ENCODE results near the gene FAM171A2. TPM values are rescaled to one million over a fixed set of nuclear protein-coding genes. Genes with fewer than 3 reads are reported as not detected.
A peak's percentile ranks its signal among the peaks of the same experiment; 100 is the strongest.
"Not testable (repeated sequence)": the region's sequence is repeated elsewhere in the genome, so short reads cannot be mapped to it uniquely, and the experiment has no call there.

Gene FAM171A2
- total RNA-seq, 1 donor from 2014 or later: 3.4 TPM

GRCh38 chr17:44345454-44346026 lies 18.1 kb downstream of the FAM171A2 start:
- peak; percentile 45 for DNase-seq

GRCh38 chr17:44344939-44345453 lies 18.7 kb downstream of the FAM171A2 start, which contains the start of gene GRN:
GRN (plus strand) TSS chr17:44345302; CDS start chr17:44349165, 3,863 bp downstream.
- peak; percentile 98 for DNase-seq

GRCh38 chr17:44343510-44344209 lies 20.0 kb downstream of the FAM171A2 start:
- no peak for DNase-seq

- not testable (repeated sequence) for DNase-seq
These were observed 23.1 kb downstream of the FAM171A2 start for GRCh38 chr17:44340553-44340952.

GRCh38 chr17:44338702-44339101 lies 25.0 kb downstream of the FAM171A2 start:
- DNase-seq: no peak

- DNase-seq: no peak
These were observed 27.7 kb downstream of the FAM171A2 start for GRCh38 chr17:44335968-44336367.

GRCh38 chr17:44335564-44335963 lies 28.1 kb downstream of the FAM171A2 start:
- no peak for DNase-seq

GRCh38 chr17:44334727-44335126 lies 28.9 kb downstream of the FAM171A2 start:
- DNase-seq: no peak

- DNase-seq: no peak
These were observed 29.3 kb downstream of the FAM171A2 start for GRCh38 chr17:44334315-44334714.

- no peak for DNase-seq
These were observed 30.3 kb downstream of the FAM171A2 start for GRCh38 chr17:44333371-44333770.

- peak; percentile 67 for DNase-seq
These were observed 32.3 kb downstream of the FAM171A2 start for GRCh38 chr17:44331249-44331760.

GRCh38 chr17:44330263-44330662 lies 33.4 kb downstream of the FAM171A2 start:
- not testable (repeated sequence) for DNase-seq

GRCh38 chr17:44329516-44329915 lies 34.1 kb downstream of the FAM171A2 start:
- DNase-seq: not testable (repeated sequence)

GRCh38 chr17:44327715-44328449 lies 35.8 kb downstream of the FAM171A2 start:
- DNase-seq: no peak

- peak; percentile 97 for DNase-seq
These were observed 36.7 kb downstream of the FAM171A2 start for GRCh38 chr17:44326861-44327444.

GRCh38 chr17:44324571-44325275 lies 38.9 kb downstream of the FAM171A2 start, which contains the start of gene SLC25A39:
SLC25A39 (minus strand) TSS chr17:44324823; CDS start chr17:44323562, 1,261 bp downstream.
- DNase-seq: peak; percentile 90

GRCh38 chr17:44324092-44324570 lies 39.5 kb downstream of the FAM171A2 start:
- DNase-seq: no peak

- no peak for DNase-seq
These were observed 40.1 kb downstream of the FAM171A2 start for GRCh38 chr17:44323359-44324091.

- DNase-seq: no peak
These were observed 41.3 kb downstream of the FAM171A2 start for GRCh38 chr17:44322236-44322895.

Data from skin of body (tissue), 2 donors.